SK-N-MC (cell line): ENCODE measurements around the gene EFHD2.

Experiments
- EZH2 ChIP-seq: fragments of 200-600 bp; sonication (generic); IDR thresholded peaks from one replicate; pipeline ENCODE4 v1.6.1; 2017; ENCODE audit warnings: antibody characterized with exemption
- POLR2AphosphoS5 ChIP-seq: IDR thresholded peaks from 2 replicates; pipeline ENCODE4 v1.6.1; 2012; ENCODE audit warnings: mild to moderate bottlenecking, low read depth, low read length, borderline replicate concordance

- TF ChIP-seq EZH2: no peak
- no peak for TF ChIP-seq POLR2AphosphoS5
Observed at GRCh38 chr1:15426492-15427279, 17.0 kb downstream of the EFHD2 start.
